H9 (cell line): ENCODE measurements around the gene TRIM2. TPM values are rescaled to one million over a fixed set of nuclear protein-coding genes. Genes with fewer than 3 reads are reported as not detected.
A peak's percentile ranks its signal among the peaks of the same experiment; 100 is the strongest.

ENCODE experiments used
- DNase-seq: peaks from one replicate; pipeline ENCODE4 v3.0.0-alpha.2; 2017
- H2AFZ ChIP-seq: one replicate; pipeline ENCODE4 v1.6.1; 2013; ENCODE audit warnings: mild to moderate bottlenecking, low read length, control low read depth, moderate library complexity
- H2AK5ac ChIP-seq: 2 replicates; pipeline ENCODE4 v1.6.1; 2013; ENCODE audit warnings: low read length, control low read depth, mixed read lengths; ENCODE audit not compliant: insufficient read length
- H2BK120ac ChIP-seq: one replicate; pipeline ENCODE4 v1.6.1; 2013; ENCODE audit warnings: low read depth, mild to moderate bottlenecking, low read length, control low read depth, inconsistent platforms; ENCODE audit not compliant: poor library complexity, severe bottlenecking
- H2BK12ac ChIP-seq: 2 replicates; pipeline ENCODE4 v1.6.1; 2013; ENCODE audit warnings: low read length, control low read depth, mixed read lengths, low read depth; ENCODE audit not compliant: insufficient read length
- H2BK15ac ChIP-seq: 2 replicates; pipeline ENCODE4 v1.6.1; 2013; ENCODE audit warnings: low read depth, low read length, control low read depth
- H2BK20ac ChIP-seq: one replicate; pipeline ENCODE4 v1.6.1; 2013; ENCODE audit warnings: low read depth, mild to moderate bottlenecking, low read length, control low read depth, inconsistent platforms; ENCODE audit not compliant: poor library complexity, severe bottlenecking
- H2BK5ac ChIP-seq: 2 replicates; pipeline ENCODE4 v1.6.1; 2013; ENCODE audit warnings: low read length, control low read depth, mixed read lengths; ENCODE audit not compliant: insufficient read length
- H3K14ac ChIP-seq: 2 replicates; pipeline ENCODE4 v1.6.1; 2013; ENCODE audit warnings: low read length, control low read depth; ENCODE audit not compliant: insufficient read depth
- H3K18ac ChIP-seq: 2 replicates; pipeline ENCODE4 v1.6.1; 2013; ENCODE audit warnings: low read depth, mild to moderate bottlenecking, mixed read lengths, low read length, control low read depth; ENCODE audit not compliant: insufficient read length
- H3K23ac ChIP-seq: 2 replicates; pipeline ENCODE4 v1.6.1; 2013; ENCODE audit warnings: low read length, control low read depth, mixed read lengths, low read depth; ENCODE audit not compliant: insufficient read length
- H3K23me2 ChIP-seq: 2 replicates; pipeline ENCODE4 v1.6.1; 2013; ENCODE audit warnings: low read depth, mild to moderate bottlenecking, mixed read lengths, low read length, control low read depth; ENCODE audit not compliant: insufficient read length, poor library complexity, severe bottlenecking
- H3K27ac ChIP-seq: 2 replicates; pipeline ENCODE4 v1.5.1; 2013; ENCODE audit warnings: low read length, control low read depth, mixed read lengths, low read depth; ENCODE audit not compliant: insufficient read length
- H3K27me3 ChIP-seq: 2 replicates; pipeline ENCODE4 v1.6.1; 2013; ENCODE audit warnings: low read length, control low read depth, inconsistent platforms; ENCODE audit not compliant: insufficient read depth
- H3K4ac ChIP-seq: 2 replicates; pipeline ENCODE4 v1.6.1; 2013; ENCODE audit warnings: low read depth, mild to moderate bottlenecking, control low read depth, inconsistent platforms, low read length, moderate library complexity
- H3K4me1 ChIP-seq: 2 replicates; pipeline ENCODE4 v1.6.1; 2013; ENCODE audit warnings: low read length, control low read depth, inconsistent platforms; ENCODE audit not compliant: insufficient read depth
- H3K4me2 ChIP-seq: 2 replicates; pipeline ENCODE4 v1.6.1; 2013; ENCODE audit warnings: low read length, control low read depth, mixed read lengths; ENCODE audit not compliant: insufficient read length, insufficient read depth
- H3K56ac ChIP-seq: 2 replicates; pipeline ENCODE4 v1.6.1; 2013; ENCODE audit warnings: low read depth, mild to moderate bottlenecking, mixed read lengths, low read length, control low read depth; ENCODE audit not compliant: insufficient read length
- H3K79me1 ChIP-seq: 2 replicates; pipeline ENCODE4 v1.6.1; 2013; ENCODE audit warnings: low read depth, mild to moderate bottlenecking, moderate library complexity, low read length, control low read depth, inconsistent platforms; ENCODE audit not compliant: insufficient read depth, poor library complexity, severe bottlenecking
- H3K79me2 ChIP-seq: 2 replicates; pipeline ENCODE4 v1.6.1; 2013; ENCODE audit warnings: low read length, control low read depth, inconsistent platforms; ENCODE audit not compliant: insufficient read depth
- H3K9ac ChIP-seq: 2 replicates; pipeline ENCODE4 v1.6.1; 2013; ENCODE audit warnings: low read length, control low read depth, mixed read lengths; ENCODE audit not compliant: insufficient read length; ENCODE audit errors: extremely low read depth
- H3K9me3 ChIP-seq: one replicate; pipeline ENCODE4 v1.6.1; 2013; ENCODE audit warnings: low read depth, low read length, inconsistent platforms; ENCODE audit not compliant: control insufficient read depth
- H3T11ph ChIP-seq: one replicate; pipeline ENCODE4 v1.6.1; 2013; ENCODE audit warnings: mild to moderate bottlenecking, low read length, control low read depth, inconsistent platforms
- H4K20me1 ChIP-seq: one replicate; pipeline ENCODE4 v1.6.1; 2013; ENCODE audit not compliant: control insufficient read depth, insufficient read length, insufficient read depth
- H4K5ac ChIP-seq: 2 replicates; pipeline ENCODE4 v1.6.1; 2013; ENCODE audit warnings: low read depth, mild to moderate bottlenecking, mixed read lengths, low read length, control low read depth; ENCODE audit not compliant: insufficient read length
- H4K8ac ChIP-seq: replicated peaks from 2 replicates; pipeline ENCODE4 v1.6.1; 2013; ENCODE audit warnings: low read length, control low read depth, mixed read lengths, low read depth; ENCODE audit not compliant: insufficient read length
- H4K91ac ChIP-seq: 2 replicates; pipeline ENCODE4 v1.6.1; 2013; ENCODE audit warnings: low read depth, mild to moderate bottlenecking, moderate library complexity, mixed read lengths, low read length, control low read depth; ENCODE audit not compliant: insufficient read length
- H3K27ac Mint-ChIP-seq, 3 experiments: 2 replicates in 2 of 3; 3 replicates in 1 of 3; pipeline ENCODE4 v1.8.0; 2020 to 2021; ENCODE audit warnings: mixed read lengths in 3 of 3, mild to moderate bottlenecking in 1 of 3, moderate library complexity in 1 of 3
- H3K27me3 Mint-ChIP-seq: 2 replicates; pipeline ENCODE4 v1.8.0; 2021; ENCODE audit warnings: low read depth, mild to moderate bottlenecking, moderate library complexity, mixed read lengths
- H3K36me3 Mint-ChIP-seq, 3 experiments: 2 replicates in 2 of 3; 3 replicates in 1 of 3; pipeline ENCODE4 v1.8.0; 2020 to 2021; ENCODE audit warnings: low read depth in 3 of 3, mixed read lengths in 3 of 3; ENCODE audit not compliant: insufficient read depth in 1 of 3
- H3K4me1 Mint-ChIP-seq, 2 experiments: 2 replicates each; pipeline ENCODE4 v1.8.0; 2020; ENCODE audit warnings: mixed read lengths in 2 of 2
- H3K4me3 Mint-ChIP-seq, 2 experiments: 2 replicates in 1 of 2; 3 replicates in 1 of 2; pipeline ENCODE4 v1.8.0; 2020 to 2021; ENCODE audit warnings: mild to moderate bottlenecking in 2 of 2, mixed read lengths in 2 of 2, moderate library complexity in 1 of 2
- H3K9me3 Mint-ChIP-seq, 2 experiments: 2 replicates in 1 of 2; 3 replicates in 1 of 2; pipeline ENCODE4 v1.8.0; 2020; ENCODE audit warnings: mild to moderate bottlenecking in 2 of 2, mixed read lengths in 2 of 2, moderate library complexity in 1 of 2
- WGBS: extraction: QIAGEN DNeasy Blood & Tissue Kit; methylation state at CpG from one replicate; pipeline ENCODE4 v1.1.7; 2013; ENCODE audit warnings: missing lambda C conversion rate, low lambda C conversion rate, mixed read lengths; ENCODE audit not compliant: insufficient read length; ENCODE audit errors: extremely low coverage; 5-methylcytosine and 5-hydroxymethylcytosine counted together
- total RNA-seq: library from RNA; stranded (reverse); gene quantifications from 2 replicates; pipeline ENCODE4 v1.2.1, GENCODE V29; 2021
- TF ChIP-seq, protein P1 (sequence below): fragments of 200-600 bp; sonication (generic); conservative IDR thresholded peaks from 3 replicates; pipeline ENCODE4 v1.8.0; 2021; ENCODE audit warnings: antibody characterized with exemption, mild to moderate bottlenecking

The TRIM2 gene
- total RNA-seq, 1 experiment from 2014 or later, result 28.9 TPM

GRCh38 chr4:153211986-153212728 is 7.9 kb downstream of the TRIM2 start:
- Histone ChIP-seq H3K27me3 (no peaks in the 10 kb centered on the region), H3K4me1 (peaks cover 14% of the 10 kb centered on the region; the same call in 1 of the 2 replicates), H3K23me2 (no peaks in the 10 kb centered on the region), H3K9ac (no peak overlapping the region), H2AK5ac (no peak overlapping the region), H4K20me1 (no peaks in the 10 kb centered on the region), H3T11ph (no peak overlapping the region), H2BK15ac (no peak overlapping the region), H2AFZ (no peak overlapping the region), H4K8ac (no peak overlapping the region), H2BK12ac (no peak overlapping the region), H3K18ac (no peak overlapping the region), H3K4ac (no peak overlapping the region), H3K14ac (no peak overlapping the region), H3K79me1 (no peaks in the 10 kb centered on the region), H3K9me3 (no peaks in the 10 kb centered on the region), H2BK20ac (no peak overlapping the region), H4K5ac (no peak overlapping the region), H3K27ac (no peak overlapping the region), H2BK120ac (no peak overlapping the region), H3K4me2 (no peak overlapping the region), H2BK5ac (no peak overlapping the region), H3K23ac (no peak overlapping the region), H3K79me2 (no peaks in the 10 kb centered on the region), H3K56ac (no peak overlapping the region), H4K91ac (no peak overlapping the region)
- peak overlapping the region in 1 of 3 experiments; percentile 80; a peak in 1 of 7 replicates for H3K27ac Mint-ChIP-seq
- H3K27me3 Mint-ChIP-seq, result peaks cover 2% of the 10 kb centered on the region; the same call in 1 of the 2 replicates
- TF ChIP-seq, protein P1, sequence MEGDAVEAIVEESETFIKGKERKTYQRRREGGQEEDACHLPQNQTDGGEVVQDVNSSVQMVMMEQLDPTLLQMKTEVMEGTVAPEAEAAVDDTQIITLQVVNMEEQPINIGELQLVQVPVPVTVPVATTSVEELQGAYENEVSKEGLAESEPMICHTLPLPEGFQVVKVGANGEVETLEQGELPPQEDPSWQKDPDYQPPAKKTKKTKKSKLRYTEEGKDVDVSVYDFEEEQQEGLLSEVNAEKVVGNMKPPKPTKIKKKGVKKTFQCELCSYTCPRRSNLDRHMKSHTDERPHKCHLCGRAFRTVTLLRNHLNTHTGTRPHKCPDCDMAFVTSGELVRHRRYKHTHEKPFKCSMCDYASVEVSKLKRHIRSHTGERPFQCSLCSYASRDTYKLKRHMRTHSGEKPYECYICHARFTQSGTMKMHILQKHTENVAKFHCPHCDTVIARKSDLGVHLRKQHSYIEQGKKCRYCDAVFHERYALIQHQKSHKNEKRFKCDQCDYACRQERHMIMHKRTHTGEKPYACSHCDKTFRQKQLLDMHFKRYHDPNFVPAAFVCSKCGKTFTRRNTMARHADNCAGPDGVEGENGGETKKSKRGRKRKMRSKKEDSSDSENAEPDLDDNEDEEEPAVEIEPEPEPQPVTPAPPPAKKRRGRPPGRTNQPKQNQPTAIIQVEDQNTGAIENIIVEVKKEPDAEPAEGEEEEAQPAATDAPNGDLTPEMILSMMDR, result no peak
- no CpG with 5 or more reads among the region's 5 CpGs for WGBS
- H3K4me3 Mint-ChIP-seq, result no peak overlapping the region
- peaks cover 34 to 43% of the 10 kb centered on the region in 2 experiments for H3K4me1 Mint-ChIP-seq
- H3K36me3 Mint-ChIP-seq, result peaks cover 0 to 18% (median 17%) of the 10 kb centered on the region in 3 experiments; a peak in 5 of 7 replicates
- peaks cover 3 to 4% of the 10 kb centered on the region in 2 experiments; a peak in 3 of 5 replicates for H3K9me3 Mint-ChIP-seq
- DNase-seq, result no peak
